ENCODE measurements around the gene SLC25A48. TPM values are rescaled to one million over a fixed set of nuclear protein-coding genes. Genes with fewer than 3 reads are reported as not detected.

The SLC25A48 gene
- total RNA-seq, 1 donor from 2014 or later: not detected

DNA sequence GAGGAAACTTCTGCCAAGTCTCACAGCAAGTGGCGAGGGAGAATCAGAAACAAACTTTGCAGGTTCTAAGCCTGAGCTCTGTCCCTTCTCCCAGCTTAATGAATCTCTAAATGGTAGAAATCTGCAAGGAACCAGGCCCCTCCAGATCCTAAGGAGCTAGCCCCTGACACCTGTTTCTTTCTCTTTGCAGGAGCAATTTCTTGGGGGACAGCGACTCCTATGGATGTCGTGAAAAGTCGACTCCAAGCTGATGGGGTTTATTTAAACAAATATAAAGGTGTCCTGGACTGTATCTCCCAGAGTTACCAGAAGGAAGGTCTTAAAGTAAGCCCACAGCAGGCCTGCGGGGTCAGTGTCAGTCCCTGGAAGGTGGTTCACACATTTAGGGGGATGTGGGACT is 39.4 kb downstream of the SLC25A48 start:
- CTCF ChIA-PET: no interaction called here
- Mint-ChIP-seq H3K4me1 (no peaks in the 10 kb centered on the region), H3K36me3 (ENCODE audit: low read depth) (no peaks in the 10 kb centered on the region), H3K4me3 (no peak overlapping the region), H3K27me3 (no peaks in the 10 kb centered on the region), H3K27ac (no peak overlapping the region), H3K9me3 (no peaks in the 10 kb centered on the region)
- TF ChIP-seq, protein P1, sequence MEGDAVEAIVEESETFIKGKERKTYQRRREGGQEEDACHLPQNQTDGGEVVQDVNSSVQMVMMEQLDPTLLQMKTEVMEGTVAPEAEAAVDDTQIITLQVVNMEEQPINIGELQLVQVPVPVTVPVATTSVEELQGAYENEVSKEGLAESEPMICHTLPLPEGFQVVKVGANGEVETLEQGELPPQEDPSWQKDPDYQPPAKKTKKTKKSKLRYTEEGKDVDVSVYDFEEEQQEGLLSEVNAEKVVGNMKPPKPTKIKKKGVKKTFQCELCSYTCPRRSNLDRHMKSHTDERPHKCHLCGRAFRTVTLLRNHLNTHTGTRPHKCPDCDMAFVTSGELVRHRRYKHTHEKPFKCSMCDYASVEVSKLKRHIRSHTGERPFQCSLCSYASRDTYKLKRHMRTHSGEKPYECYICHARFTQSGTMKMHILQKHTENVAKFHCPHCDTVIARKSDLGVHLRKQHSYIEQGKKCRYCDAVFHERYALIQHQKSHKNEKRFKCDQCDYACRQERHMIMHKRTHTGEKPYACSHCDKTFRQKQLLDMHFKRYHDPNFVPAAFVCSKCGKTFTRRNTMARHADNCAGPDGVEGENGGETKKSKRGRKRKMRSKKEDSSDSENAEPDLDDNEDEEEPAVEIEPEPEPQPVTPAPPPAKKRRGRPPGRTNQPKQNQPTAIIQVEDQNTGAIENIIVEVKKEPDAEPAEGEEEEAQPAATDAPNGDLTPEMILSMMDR (IDR thresholded peaks at IDR 0.05): no peak
- no peak for DNase-seq
- POLR2A ChIA-PET: no interaction called here
- intact Hi-C loops (cut with micrococcal nuclease): no loop called here
- no peak for ATAC-seq (ENCODE audit: low read depth)

DNA sequence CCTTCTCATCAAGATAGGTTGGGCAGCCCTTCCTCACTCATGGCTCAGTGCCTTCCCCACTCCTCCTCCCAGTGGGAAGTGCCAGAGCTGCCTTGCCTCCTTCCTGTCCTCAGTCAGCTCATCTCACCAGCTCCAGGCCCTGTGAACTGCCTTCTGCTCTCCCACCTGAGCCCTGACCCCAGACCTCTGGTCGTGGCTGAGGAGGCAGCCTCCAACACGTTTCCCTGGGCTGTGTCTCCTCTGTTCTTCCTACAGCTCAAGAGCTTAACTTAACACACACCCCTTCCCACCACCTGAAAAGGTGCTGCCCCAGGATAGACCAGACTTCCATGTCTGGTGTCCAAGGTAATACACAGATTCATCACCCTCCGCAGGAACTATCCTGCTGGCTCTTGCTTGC is 40.0 kb downstream of the SLC25A48 start:
- POLR2A ChIA-PET: no interaction called here
- Mint-ChIP-seq H3K9me3 (no peaks in the 10 kb centered on the region), H3K27ac (no peak overlapping the region), H3K4me3 (no peak overlapping the region), H3K36me3 (ENCODE audit: low read depth) (no peaks in the 10 kb centered on the region), H3K27me3 (no peaks in the 10 kb centered on the region), H3K4me1 (no peaks in the 10 kb centered on the region)
- TF ChIP-seq, protein P1 (IDR thresholded peaks at IDR 0.05): no peak
- no peak for DNase-seq
- ATAC-seq (ENCODE audit: low read depth): no peak
- CTCF ChIA-PET: no interaction called here
- intact Hi-C loops (cut with micrococcal nuclease): no loop called here

DNA sequence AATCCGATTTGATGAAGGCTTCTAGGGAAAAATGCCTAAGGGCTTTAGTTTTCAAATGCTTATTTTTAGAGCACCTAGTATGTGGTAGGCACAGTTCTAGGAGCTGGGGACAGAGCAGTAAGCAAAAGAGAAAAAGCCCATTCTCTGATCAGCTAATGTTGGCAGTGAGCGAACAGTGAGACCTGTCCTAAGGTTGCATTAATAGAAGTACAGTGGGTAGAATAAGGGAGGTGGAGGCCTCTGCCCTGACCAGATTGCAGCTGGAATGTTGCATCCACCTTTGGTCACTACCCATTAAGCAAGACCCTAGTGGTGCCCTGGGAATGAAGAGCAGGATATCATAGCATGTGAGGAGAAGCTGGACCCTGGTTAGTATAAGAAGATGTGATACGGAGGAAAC is 41.1 kb downstream of the SLC25A48 start:
- no peak for DNase-seq
- H3K27me3 Mint-ChIP-seq: peaks cover 5% of the 10 kb centered on the region
- no peak for ATAC-seq (ENCODE audit: low read depth)
- ChIA-PET CTCF (no interaction called here), POLR2A (no interaction called here)
- intact Hi-C loops (cut with micrococcal nuclease): no loop called here
- H3K4me1 Mint-ChIP-seq: no peaks in the 10 kb centered on the region
- H3K27ac Mint-ChIP-seq: no peak overlapping the region
- H3K4me3 Mint-ChIP-seq: no peak overlapping the region
- TF ChIP-seq, protein P1 (IDR thresholded peaks at IDR 0.05): no peak
- no peaks in the 10 kb centered on the region for H3K9me3 Mint-ChIP-seq
- no peaks in the 10 kb centered on the region for H3K36me3 Mint-ChIP-seq (ENCODE audit: low read depth)

DNA sequence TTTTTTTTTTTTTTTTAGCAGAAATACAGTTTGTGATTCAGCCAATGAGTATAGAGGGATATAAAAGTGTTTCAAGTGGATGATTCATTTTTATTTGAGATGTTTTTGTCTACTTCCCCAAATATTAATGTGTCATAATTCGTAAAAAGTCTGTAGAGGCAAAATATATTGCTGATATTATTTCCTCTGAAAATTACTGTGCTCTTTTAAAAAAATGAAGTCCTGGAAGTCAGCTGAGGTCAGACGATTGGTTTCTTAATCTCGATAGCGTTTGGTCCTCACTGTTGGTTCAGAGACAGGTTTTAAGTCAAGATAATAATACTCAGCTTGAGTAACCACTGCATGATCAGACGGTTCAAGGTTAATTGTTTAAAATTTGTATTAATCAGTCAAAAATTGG is 41.7 kb downstream of the SLC25A48 start:
- CTCF ChIA-PET: no interaction called here
- H3K4me1 Mint-ChIP-seq: no peaks in the 10 kb centered on the region

DNA sequence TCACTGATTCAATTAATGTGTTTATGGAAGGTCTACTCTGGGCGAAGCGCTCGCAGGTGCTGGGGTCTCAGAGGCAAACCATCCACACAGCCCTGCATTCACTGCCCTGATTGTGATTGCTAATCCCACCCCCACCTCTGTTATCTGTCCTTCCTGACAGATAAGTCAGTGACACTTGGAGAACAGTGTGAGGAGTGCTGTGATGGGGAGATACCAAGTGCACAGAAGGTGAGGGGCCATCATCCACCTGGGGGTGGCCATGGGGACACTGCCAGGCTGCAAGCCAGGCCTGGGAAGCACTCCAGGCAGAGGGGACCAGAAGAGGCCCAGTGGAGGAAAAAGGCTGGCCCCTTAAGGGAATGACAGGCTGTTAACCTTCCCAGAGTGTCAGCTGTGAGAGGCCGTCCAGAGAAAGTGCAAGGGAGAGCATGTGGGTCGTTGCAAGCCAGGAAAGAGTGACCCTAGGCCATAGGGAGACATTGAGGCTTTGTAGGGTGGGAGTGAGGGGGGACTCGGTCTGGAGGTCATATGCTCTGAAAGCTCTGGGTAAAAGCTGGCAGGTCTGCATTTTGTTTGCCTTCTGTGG is 43.2 kb downstream of the SLC25A48 start:
- ChIA-PET POLR2A (no interaction called here), CTCF (no interaction called here)
- Mint-ChIP-seq H3K36me3 (ENCODE audit: low read depth) (no peaks in the 10 kb centered on the region), H3K27me3 (peaks cover 10% of the 10 kb centered on the region), H3K27ac (no peak overlapping the region), H3K9me3 (no peaks in the 10 kb centered on the region), H3K4me3 (no peak overlapping the region), H3K4me1 (no peaks in the 10 kb centered on the region)
- ATAC-seq (ENCODE audit: low read depth): no peak
- TF ChIP-seq, protein P1 (IDR thresholded peaks at IDR 0.05): no peak
- intact Hi-C loops (cut with micrococcal nuclease): no loop called here
- no peak for DNase-seq

More for the DNA sequence above, 41.7 kb downstream of the SLC25A48 start:
- Mint-ChIP-seq H3K36me3 (ENCODE audit: low read depth) (no peaks in the 10 kb centered on the region), H3K27ac (no peak overlapping the region), H3K27me3 (peaks cover 6% of the 10 kb centered on the region), H3K9me3 (no peaks in the 10 kb centered on the region), H3K4me3 (no peak overlapping the region)
- ATAC-seq (ENCODE audit: low read depth) (no peak), DNase-seq (no peak)
- intact Hi-C loops (cut with micrococcal nuclease): no loop called here
- POLR2A ChIA-PET: no interaction called here
- TF ChIP-seq, protein P1 (IDR thresholded peaks at IDR 0.05): no peak
